ENCODE results near the gene ZP1. TPM values are rescaled to one million over a fixed set of nuclear protein-coding genes. Genes with fewer than 3 reads are reported as not detected.
"Not testable (repeated sequence)": the region's sequence is repeated elsewhere in the genome, so short reads cannot be mapped to it uniquely, and the experiment has no call there.

ZP1 gene
- not detected for total RNA-seq

DNA sequence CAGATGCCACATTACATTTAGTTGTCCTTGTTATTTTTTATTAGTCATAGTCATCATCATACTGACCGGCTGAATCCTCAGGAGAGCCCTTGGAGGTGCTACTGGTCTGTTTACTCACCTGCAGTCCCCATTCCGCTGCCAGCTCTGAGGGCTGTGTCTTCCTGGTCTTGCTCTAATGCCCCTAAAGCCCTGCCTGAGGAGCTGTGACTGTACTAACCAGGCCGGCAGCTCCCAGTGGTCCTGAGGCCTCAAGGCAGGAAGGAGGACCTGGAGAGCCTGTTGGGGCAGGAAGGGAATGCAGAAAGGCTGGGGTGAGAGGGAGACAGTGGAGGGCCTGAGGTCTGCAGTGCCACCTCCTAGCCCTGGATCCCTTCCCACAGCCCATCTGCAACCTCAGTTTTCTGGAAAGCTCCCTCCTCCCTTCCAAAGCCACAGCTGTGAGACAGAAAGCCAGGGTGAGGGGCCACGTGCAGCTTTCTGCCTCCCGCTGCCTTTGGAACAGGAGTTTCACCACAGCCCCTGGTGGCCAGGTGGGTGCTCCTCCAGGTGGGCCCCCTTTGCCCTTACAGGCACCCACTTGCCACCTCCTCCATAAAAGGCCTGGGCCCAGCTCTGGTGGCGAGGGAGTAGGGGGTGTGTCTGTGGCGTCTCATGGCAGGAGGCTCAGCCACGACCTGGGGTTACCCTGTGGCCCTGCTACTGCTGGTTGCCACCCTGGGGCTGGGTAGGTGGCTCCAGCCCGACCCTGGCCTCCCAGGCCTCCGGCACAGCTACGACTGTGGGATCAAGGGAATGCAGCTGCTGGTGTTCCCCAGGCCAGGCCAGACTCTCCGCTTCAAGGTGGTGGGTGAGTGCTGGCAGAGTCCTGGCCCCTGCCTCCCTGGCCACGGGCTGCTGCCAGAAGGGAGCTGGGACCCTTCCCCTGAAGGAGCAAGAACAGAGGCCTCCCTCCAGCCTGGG is at the start of gene ZP1:
ZP1 (plus strand) TSS at position 632 of the 960 bp plus-strand sequence; CDS start at position 652, 20 bp downstream.
- H3K27me3 ChIP-seq = no peaks in the 10 kb centered on the region
- H3K4me1 ChIP-seq = peaks cover 0 to 11% (median 8%) of the 10 kb centered on the region in 4 donors
- peak; percentile 18 to 65 for DNase-seq
- no peak within 1 kb of the TSS for H3K4me3 ChIP-seq
- no peak for TF ChIP-seq EP300 (IDR thresholded peaks at IDR 0.05)
- TF ChIP-seq CTCF (IDR thresholded peaks at IDR 0.05) = no peak
- TF ChIP-seq POLR2AphosphoS5 (IDR thresholded peaks at IDR 0.05) = no peak
- TF ChIP-seq POLR2A (IDR thresholded peaks at IDR 0.05) = no peak
- ATAC-seq (ENCODE audit: low FRiP score in 2 of 2) = peak in 1 of 2 donors; percentile 5
- no peaks in the 10 kb centered on the region for H3K36me3 ChIP-seq
- 77 to 79% methylated on average over 7 to 12 of the region's 13 CpGs for WGBS, 2 donors
- no peaks in the 10 kb centered on the region for H3K9me3 ChIP-seq
- no peak within 1 kb of the TSS for H3K27ac ChIP-seq

DNA sequence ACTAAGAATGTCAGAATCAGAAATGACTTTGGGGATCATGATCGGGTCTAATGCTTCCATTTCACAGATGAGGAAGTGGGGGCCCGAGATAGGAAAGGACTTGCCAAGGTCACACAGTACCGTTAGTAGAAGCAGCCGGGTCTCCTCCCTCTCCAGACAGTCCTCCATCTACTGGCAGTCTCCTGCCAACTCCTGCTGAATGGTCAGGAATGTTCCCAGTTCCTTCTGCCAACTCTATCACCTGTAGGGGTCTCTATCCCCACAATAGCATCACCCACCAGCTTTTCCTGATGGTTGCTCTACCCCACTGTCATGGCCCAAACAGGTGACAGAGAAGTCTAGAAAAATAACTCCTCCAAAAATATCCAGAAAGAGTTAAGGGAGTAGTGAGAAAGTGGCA is 49.3 kb upstream of the ZP1 start:
- Histone ChIP-seq H3K36me3 (no peaks in the 10 kb centered on the region), H3K4me3 (no peak overlapping the region), H3K27ac (no peak overlapping the region), H3K4me1 (no peaks in the 10 kb centered on the region), H3K9me3 (peaks cover 9 to 17% (median 12%) of the 10 kb centered on the region in 4 donors), H3K27me3 (no peaks in the 10 kb centered on the region)
- WGBS, 2 donors = 66 to 79% methylated on average over 4 of the region's 4 CpGs
- no peak for ATAC-seq (ENCODE audit: low FRiP score in 2 of 2)
- DNase-seq = no peak
- TF ChIP-seq EP300 (IDR thresholded peaks at IDR 0.05) (no peak), CTCF (IDR thresholded peaks at IDR 0.05) (no peak), POLR2AphosphoS5 (IDR thresholded peaks at IDR 0.05) (no peak), POLR2A (IDR thresholded peaks at IDR 0.05) (no peak)

- Histone ChIP-seq H3K9me3 (peaks cover 1 to 8% (median 5%) of the 10 kb centered on the region in 4 donors), H3K27me3 (no peaks in the 10 kb centered on the region), H3K27ac (no peak overlapping the region), H3K36me3 (no peaks in the 10 kb centered on the region), H3K4me3 (no peak overlapping the region), H3K4me1 (peaks cover 0 to 9% (median 2%) of the 10 kb centered on the region in 4 donors)
- ATAC-seq (ENCODE audit: low FRiP score in 2 of 2) = no peak
- DNase-seq = no peak
- TF ChIP-seq POLR2A (IDR thresholded peaks at IDR 0.05) = no peak
- TF ChIP-seq CTCF (IDR thresholded peaks at IDR 0.05) = no peak
- TF ChIP-seq POLR2AphosphoS5 (IDR thresholded peaks at IDR 0.05) = no peak
- TF ChIP-seq EP300 (IDR thresholded peaks at IDR 0.05) = no peak
- 42 to 50% methylated on average over 9 to 15 of the region's 15 CpGs for WGBS, 2 donors
Measured at GRCh38 chr11:60821827-60822599, 45.3 kb upstream of the ZP1 start.

GRCh38 chr11:60823745-60824306 is 43.5 kb upstream of the ZP1 start:
- WGBS, 2 donors = 62 to 68% methylated on average over 5 of the region's 5 CpGs
- not testable (repeated sequence) for H3K36me3 ChIP-seq; ATAC-seq (ENCODE audit: low FRiP score in 2 of 2); H3K4me1 ChIP-seq; H3K4me3 ChIP-seq; H3K27ac ChIP-seq; H3K9me3 ChIP-seq; H3K27me3 ChIP-seq; DNase-seq

DNA sequence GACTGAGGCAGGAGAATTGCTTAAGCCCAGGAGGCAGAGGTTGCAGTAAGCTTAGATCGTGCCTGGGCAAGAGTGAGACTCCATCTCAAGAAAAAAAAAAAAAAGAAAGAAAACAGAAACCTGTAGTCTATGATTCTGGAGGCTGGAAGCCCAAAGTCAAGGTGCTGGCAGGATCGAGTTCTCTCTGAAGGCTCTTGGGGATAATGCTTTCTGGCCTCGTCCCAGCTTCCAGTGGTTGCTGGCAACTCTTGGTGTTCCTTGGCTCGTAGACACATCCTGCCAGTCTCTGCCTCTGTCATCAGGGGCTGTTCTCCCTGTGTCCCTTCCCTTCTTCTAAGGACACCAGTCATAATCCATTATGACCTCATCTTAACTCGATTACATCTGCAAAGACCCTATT is 42.2 kb upstream of the ZP1 start:
- no peak for ATAC-seq (ENCODE audit: low FRiP score in 2 of 2)
- peaks cover 0 to 9% (median 2%) of the 10 kb centered on the region in 4 donors for H3K4me1 ChIP-seq
- no peak overlapping the region for H3K27ac ChIP-seq
- TF ChIP-seq POLR2A (IDR thresholded peaks at IDR 0.05) = no peak
- no peak for TF ChIP-seq POLR2AphosphoS5 (IDR thresholded peaks at IDR 0.05)
- TF ChIP-seq CTCF (IDR thresholded peaks at IDR 0.05) = no peak
- no peak for TF ChIP-seq EP300 (IDR thresholded peaks at IDR 0.05)
- no peak overlapping the region for H3K4me3 ChIP-seq
- H3K27me3 ChIP-seq = peaks cover 0 to 2% (median 0%) of the 10 kb centered on the region in 4 donors
- no peaks in the 10 kb centered on the region for H3K36me3 ChIP-seq
- 80 to 86% methylated on average over 5 of the region's 5 CpGs for WGBS, 2 donors
- H3K9me3 ChIP-seq = no peaks in the 10 kb centered on the region
- no peak for DNase-seq

Data from upper lobe of left lung (tissue), 6 donors.